Activated T-helper 2 cell treated with anti-CD3 and anti-CD28 coated beads, Interferon-gamma antibody, Interleukin-2, Interleukin-4, amounts not matched to agents 10 μg/mL and 5 μg/mL and 100 μg/mL, durations not matched to agents 14 hours and 24 hours and 36 hours (primary cell): ENCODE measurements around the gene TMEM11. TPM values are rescaled to one million over a fixed set of nuclear protein-coding genes. Genes with fewer than 3 reads are reported as not detected.
"Not testable (repeated sequence)": the region's sequence is repeated elsewhere in the genome, so short reads cannot be mapped to it uniquely, and the experiment has no call there.

ENCODE experiments used
- DNase-seq: peaks from one replicate; pipeline ENCODE4 v3.0.0; 2021; ENCODE audit warnings: low spot score
- H3K27ac Mint-ChIP-seq: one replicate; pipeline ENCODE4 v1.8.0; 2021; ENCODE audit warnings: mixed read lengths
- H3K27me3 Mint-ChIP-seq: one replicate; pipeline ENCODE4 v1.8.0; 2021; ENCODE audit warnings: low read depth, mixed read lengths
- H3K36me3 Mint-ChIP-seq: one replicate; pipeline ENCODE4 v1.8.0; 2021; ENCODE audit warnings: low read depth, mixed read lengths
- H3K4me1 Mint-ChIP-seq: one replicate; pipeline ENCODE4 v1.8.0; 2021; ENCODE audit warnings: low read depth, mixed read lengths
- H3K4me3 Mint-ChIP-seq: one replicate; pipeline ENCODE4 v1.8.0; 2021; ENCODE audit warnings: low read depth, mild to moderate bottlenecking, moderate library complexity, mixed read lengths
- H3K9me3 Mint-ChIP-seq: one replicate; pipeline ENCODE4 v1.8.0; 2021; ENCODE audit warnings: mixed read lengths
- intact Hi-C: fragments of 100-400 bp; cut with micrococcal nuclease; formaldehyde crosslinking; loops from one replicate; pipeline ENCODE4 v1.15.1; 2023
- total RNA-seq: library from RNA; stranded (reverse); gene quantifications from 2 replicates; pipeline ENCODE4 v1.2.3, GENCODE V29; 2022

The TMEM11 gene
- total RNA-seq, 1 donor from 2014 or later: 30.5 TPM

- no peaks in the 10 kb centered on the region for H3K27me3 Mint-ChIP-seq
- H3K4me1 Mint-ChIP-seq: peaks cover 2% of the 10 kb centered on the region
- H3K27ac Mint-ChIP-seq: no peak overlapping the region
- no peak for DNase-seq
- no peak overlapping the region for H3K4me3 Mint-ChIP-seq
- no peaks in the 10 kb centered on the region for H3K9me3 Mint-ChIP-seq
- peaks cover 34% of the 10 kb centered on the region for H3K36me3 Mint-ChIP-seq
- intact Hi-C loops: no loop called here
Measured at GRCh38 chr17:21200590-21201297, 13.2 kb downstream of the TMEM11 start.

DNA sequence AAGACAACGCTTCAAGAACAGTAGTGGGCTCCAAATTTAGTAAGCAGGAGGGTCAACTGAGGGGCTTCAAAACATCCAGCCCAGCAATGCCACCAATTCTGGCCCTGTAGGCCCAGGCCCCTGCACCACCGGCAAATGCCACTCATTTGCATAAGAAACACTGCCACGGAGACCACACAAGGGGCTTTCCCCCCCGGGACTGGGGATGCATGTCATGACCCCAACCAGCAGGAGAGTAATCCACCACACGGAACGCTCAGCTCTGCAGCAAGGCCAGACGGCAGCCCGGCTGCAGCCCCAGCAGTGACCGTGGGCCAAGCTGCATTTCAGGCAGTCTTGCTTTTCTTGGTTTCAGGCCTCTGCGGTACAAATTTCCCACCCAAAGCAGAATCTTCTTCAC is 14.1 kb downstream of the TMEM11 start:
- Mint-ChIP-seq H3K27me3 (no peaks in the 10 kb centered on the region), H3K4me1 (no peaks in the 10 kb centered on the region), H3K36me3 (peaks cover 34% of the 10 kb centered on the region)

GRCh38 chr17:21199311-21199710 is 14.7 kb downstream of the TMEM11 start:
- Mint-ChIP-seq H3K9me3 (no peaks in the 10 kb centered on the region), H3K27ac (no peak overlapping the region), H3K4me3 (no peak overlapping the region), H3K36me3 (peaks cover 36% of the 10 kb centered on the region), H3K27me3 (no peaks in the 10 kb centered on the region), H3K4me1 (no peaks in the 10 kb centered on the region)
- DNase-seq: no peak
- intact Hi-C loops: no loop called here

More for the DNA sequence above, 14.1 kb downstream of the TMEM11 start:
- Mint-ChIP-seq H3K4me3 (no peak overlapping the region), H3K9me3 (no peaks in the 10 kb centered on the region), H3K27ac (no peak overlapping the region)
- intact Hi-C loops: no loop called here
- no peak for DNase-seq

- no peak for DNase-seq
- Mint-ChIP-seq H3K4me3 (no peak overlapping the region), H3K9me3 (no peaks in the 10 kb centered on the region)
Measured at GRCh38 chr17:21198411-21198810, 15.6 kb downstream of the TMEM11 start.

GRCh38 chr17:21196126-21196525 is 17.8 kb downstream of the TMEM11 start:
- no peak overlapping the region for H3K27ac Mint-ChIP-seq
- H3K36me3 Mint-ChIP-seq: peaks cover 37% of the 10 kb centered on the region
- H3K27me3 Mint-ChIP-seq: no peaks in the 10 kb centered on the region
- DNase-seq: no peak
- intact Hi-C loops: no loop called here
- no peak overlapping the region for H3K4me3 Mint-ChIP-seq
- H3K9me3 Mint-ChIP-seq: no peaks in the 10 kb centered on the region
- H3K4me1 Mint-ChIP-seq: peaks cover 2% of the 10 kb centered on the region

More at GRCh38 chr17:21198411-21198810, 15.6 kb downstream of the TMEM11 start:
- intact Hi-C loops: no loop called here
- Mint-ChIP-seq H3K27me3 (no peaks in the 10 kb centered on the region), H3K27ac (no peak overlapping the region), H3K36me3 (peaks cover 40% of the 10 kb centered on the region), H3K4me1 (peaks cover 2% of the 10 kb centered on the region)

- Mint-ChIP-seq H3K4me3 (no peak overlapping the region), H3K4me1 (peaks cover 2% of the 10 kb centered on the region), H3K27me3 (no peaks in the 10 kb centered on the region), H3K9me3 (no peaks in the 10 kb centered on the region), H3K36me3 (peaks cover 37% of the 10 kb centered on the region), H3K27ac (no peak overlapping the region)
- intact Hi-C loops: no loop called here
- DNase-seq: no peak
Measured at GRCh38 chr17:21194703-21195102, 19.3 kb downstream of the TMEM11 start.

DNA sequence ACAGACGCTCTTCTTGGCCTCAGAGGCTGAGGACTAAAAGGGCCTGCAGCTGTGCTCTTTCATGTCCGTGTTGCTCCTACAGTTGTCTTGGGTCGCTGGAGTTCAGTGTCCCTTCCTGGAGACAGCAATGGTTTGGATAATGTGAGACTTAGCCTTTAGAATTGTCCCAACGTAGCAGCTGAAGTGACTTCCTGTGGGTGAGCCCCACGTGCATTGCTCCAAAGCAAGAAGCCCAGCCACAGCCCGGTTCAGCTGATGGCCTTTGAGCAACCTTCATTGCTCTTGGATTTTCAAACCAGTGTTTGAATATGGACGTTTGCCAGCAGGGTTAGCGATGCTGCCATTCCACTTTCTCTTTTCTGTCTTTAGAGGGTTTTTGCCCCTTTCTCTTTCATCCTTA is 19.7 kb downstream of the TMEM11 start:
- Mint-ChIP-seq H3K9me3 (no peaks in the 10 kb centered on the region), H3K27me3 (no peaks in the 10 kb centered on the region), H3K36me3 (peaks cover 37% of the 10 kb centered on the region), H3K4me3 (no peak overlapping the region), H3K4me1 (peaks cover 2% of the 10 kb centered on the region), H3K27ac (no peak overlapping the region)
- no peak for DNase-seq
- intact Hi-C loops: no loop called here

DNA sequence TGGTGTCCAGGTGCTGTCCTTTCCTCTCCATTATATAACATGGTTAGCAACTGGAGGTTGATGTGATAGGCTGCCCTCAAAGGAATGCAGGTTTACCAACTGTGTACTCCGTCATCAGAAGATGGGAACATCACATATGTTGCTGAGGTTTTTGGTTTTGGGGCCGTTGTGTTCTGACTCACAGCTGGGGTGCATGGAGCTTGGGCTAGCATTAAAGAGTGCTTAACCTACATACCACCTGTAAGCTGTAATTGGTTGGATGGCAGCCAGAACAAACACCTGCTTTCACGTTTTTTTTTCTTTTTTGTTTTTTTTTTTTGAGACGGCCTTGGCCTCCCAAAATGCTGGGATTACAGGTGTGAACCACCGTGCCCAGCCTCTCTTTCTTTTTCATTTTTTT is 20.9 kb downstream of the TMEM11 start:
- H3K36me3 Mint-ChIP-seq: peaks cover 29% of the 10 kb centered on the region
- no peaks in the 10 kb centered on the region for H3K9me3 Mint-ChIP-seq
- H3K4me3 Mint-ChIP-seq: no peak overlapping the region
- H3K27ac Mint-ChIP-seq: no peak overlapping the region
- intact Hi-C loops: no loop called here
- no peaks in the 10 kb centered on the region for H3K27me3 Mint-ChIP-seq
- DNase-seq: no peak
- H3K4me1 Mint-ChIP-seq: peaks cover 2% of the 10 kb centered on the region

- H3K27me3 Mint-ChIP-seq, H3K27ac Mint-ChIP-seq, intact Hi-C loops, DNase-seq, H3K4me3 Mint-ChIP-seq, H3K4me1 Mint-ChIP-seq, H3K9me3 Mint-ChIP-seq: not testable (repeated sequence)
- H3K36me3 Mint-ChIP-seq: peaks cover 23% of the 10 kb centered on the region
Measured at GRCh38 chr17:21192414-21192813, 21.5 kb downstream of the TMEM11 start.

DNA sequence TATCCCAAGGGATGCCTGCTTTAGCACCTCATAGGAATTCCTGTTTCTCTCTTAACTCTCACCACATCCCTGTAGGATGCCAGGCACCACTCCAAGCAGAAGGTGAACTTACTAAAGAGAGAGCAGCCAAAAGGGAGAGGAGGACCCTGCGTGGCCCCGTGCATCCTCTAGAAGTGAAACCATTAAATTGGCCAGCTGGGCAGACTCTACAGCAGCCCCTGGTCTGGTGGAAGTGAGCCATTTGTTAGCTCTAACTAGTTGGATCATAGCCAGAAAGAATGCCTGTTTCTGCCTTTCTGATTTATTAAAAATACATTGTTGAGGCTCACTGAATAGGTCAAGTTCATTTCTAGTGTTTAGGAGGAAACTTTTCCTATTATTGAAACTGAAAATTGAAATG is 22.3 kb downstream of the TMEM11 start:
- no peaks in the 10 kb centered on the region for H3K27me3 Mint-ChIP-seq
- H3K4me3 Mint-ChIP-seq: no peak overlapping the region
- intact Hi-C loops: no loop called here
- peaks cover 2% of the 10 kb centered on the region for H3K4me1 Mint-ChIP-seq
- DNase-seq: no peak
- peaks cover 17% of the 10 kb centered on the region for H3K36me3 Mint-ChIP-seq
- no peak overlapping the region for H3K27ac Mint-ChIP-seq
- H3K9me3 Mint-ChIP-seq: no peaks in the 10 kb centered on the region

DNA sequence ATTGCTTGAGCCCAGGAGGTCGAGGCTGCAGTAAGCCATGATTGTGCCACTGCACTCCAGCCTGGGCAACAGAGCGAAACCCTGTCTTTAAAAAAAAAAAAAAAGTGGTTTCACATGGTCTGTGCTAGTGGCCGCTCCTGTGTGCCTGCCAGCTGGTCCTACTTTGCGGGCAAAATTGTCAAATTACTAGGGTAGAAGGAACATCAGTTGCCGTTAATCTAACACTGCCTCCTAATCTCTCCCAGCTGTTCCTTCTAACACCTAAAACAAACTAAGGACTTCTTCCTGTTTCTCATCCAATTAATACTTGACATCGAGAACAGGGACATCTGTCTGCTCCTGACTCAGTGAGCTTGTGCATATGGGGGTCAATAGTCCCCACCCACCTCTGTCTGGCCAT is 23.9 kb downstream of the TMEM11 start:
- no peaks in the 10 kb centered on the region for H3K27me3 Mint-ChIP-seq
- H3K4me1 Mint-ChIP-seq: peaks cover 2% of the 10 kb centered on the region
- intact Hi-C loops: no loop called here
- DNase-seq: no peak
- H3K9me3 Mint-ChIP-seq: no peaks in the 10 kb centered on the region
- H3K27ac Mint-ChIP-seq: no peak overlapping the region
- peaks cover 19% of the 10 kb centered on the region for H3K36me3 Mint-ChIP-seq
- H3K4me3 Mint-ChIP-seq: no peak overlapping the region

GRCh38 chr17:21189361-21189760 is 24.6 kb downstream of the TMEM11 start:
- no peaks in the 10 kb centered on the region for H3K9me3 Mint-ChIP-seq
- H3K27ac Mint-ChIP-seq: no peak overlapping the region
- intact Hi-C loops: no loop called here
- no peak overlapping the region for H3K4me3 Mint-ChIP-seq
- H3K36me3 Mint-ChIP-seq: peaks cover 23% of the 10 kb centered on the region
- H3K27me3 Mint-ChIP-seq: no peaks in the 10 kb centered on the region
- no peak for DNase-seq
- peaks cover 2% of the 10 kb centered on the region for H3K4me1 Mint-ChIP-seq

DNA sequence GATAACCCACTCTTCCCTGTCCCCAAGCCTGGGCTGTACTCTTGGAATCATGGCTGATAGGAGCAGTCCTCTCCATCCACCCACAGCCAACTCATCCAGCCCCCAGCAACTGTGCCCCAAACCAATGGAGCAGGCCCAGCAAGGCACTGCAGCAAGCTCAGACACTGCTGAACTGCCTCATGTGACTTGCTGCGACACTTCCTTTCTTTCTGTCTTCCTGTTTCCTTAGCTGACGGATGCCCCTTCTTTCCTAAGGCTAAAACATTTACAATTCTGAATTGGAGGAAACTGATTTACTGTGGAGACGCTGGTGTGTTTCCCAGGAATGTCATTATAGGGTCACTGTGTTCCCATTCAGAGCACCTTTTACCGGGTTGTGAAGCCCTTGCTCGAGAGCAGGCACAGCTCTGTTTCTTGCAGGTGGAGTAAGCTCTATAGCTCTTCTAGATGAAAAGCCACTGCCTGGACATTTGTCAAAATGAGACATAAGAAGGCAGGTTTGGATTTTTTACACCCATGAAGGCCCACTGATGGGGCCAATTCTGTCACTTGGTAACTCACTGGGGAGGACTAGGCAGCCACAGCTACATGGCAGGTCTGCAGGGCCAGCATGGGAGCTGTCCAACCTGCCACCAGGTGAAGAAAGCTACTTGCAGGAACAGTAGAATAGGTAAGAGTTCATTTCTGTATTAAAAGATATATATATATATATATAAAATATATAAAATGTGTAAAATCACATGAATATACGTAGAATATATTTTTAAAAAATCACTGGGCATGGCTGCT is 27.4 kb downstream of the TMEM11 start:
- intact Hi-C loops: no loop called here
- H3K9me3 Mint-ChIP-seq: no peaks in the 10 kb centered on the region
- no peaks in the 10 kb centered on the region for H3K27me3 Mint-ChIP-seq
- H3K27ac Mint-ChIP-seq: no peak overlapping the region
- H3K36me3 Mint-ChIP-seq: peaks cover 30% of the 10 kb centered on the region
- peaks cover 5% of the 10 kb centered on the region for H3K4me1 Mint-ChIP-seq
- no peak for DNase-seq
- no peak overlapping the region for H3K4me3 Mint-ChIP-seq
